UCSD-AML1 (cell line): ENCODE measurements around the gene DEGS1.

Experiments used
- DNase-seq: peaks from one replicate; lab custom pipeline; 2025; ENCODE audit not compliant: unreplicated experiment; lab: John Stamatoyannopoulos, UW

Gene DEGS1

DNA sequence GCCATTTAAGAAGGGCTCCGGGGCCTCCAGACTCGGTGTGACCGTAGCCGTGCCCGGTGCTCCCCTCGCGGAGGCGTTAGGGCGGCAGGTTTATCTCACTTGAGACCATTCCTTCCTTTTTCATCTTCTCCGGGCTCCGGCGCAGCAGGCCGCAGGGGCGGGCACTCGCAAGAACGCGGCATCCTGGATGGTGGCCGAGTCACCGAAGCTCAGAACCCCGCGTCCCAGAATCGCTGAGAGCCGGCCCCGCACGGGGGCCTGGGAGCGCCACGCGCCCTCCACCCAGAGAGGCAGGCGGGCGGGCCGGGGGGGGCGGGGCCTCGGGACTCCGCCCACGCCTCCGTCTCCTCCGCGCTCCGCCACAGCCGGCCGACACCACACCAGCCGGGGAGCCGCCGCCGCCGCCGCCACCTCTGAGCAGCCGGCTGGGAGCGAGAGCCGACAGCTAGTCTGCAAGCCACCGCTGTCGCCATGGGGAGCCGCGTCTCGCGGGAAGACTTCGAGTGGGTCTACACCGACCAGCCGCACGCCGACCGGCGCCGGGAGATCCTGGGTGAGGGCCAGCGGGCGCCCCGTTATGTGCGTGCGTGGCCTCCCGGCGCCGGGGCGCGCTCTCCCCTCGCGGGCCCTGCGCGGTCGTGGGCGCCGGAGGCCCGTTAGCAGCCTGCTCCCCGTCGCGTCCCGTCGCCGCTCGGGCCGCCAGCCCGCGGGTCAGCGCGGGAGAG, at the start of gene DEGS1:
DEGS1 (plus strand) TSS at position 375 of the 725 bp plus-strand sequence; CDS start at position 472, 97 bp downstream.
- peak; percentile 91 for DNase-seq

DNA sequence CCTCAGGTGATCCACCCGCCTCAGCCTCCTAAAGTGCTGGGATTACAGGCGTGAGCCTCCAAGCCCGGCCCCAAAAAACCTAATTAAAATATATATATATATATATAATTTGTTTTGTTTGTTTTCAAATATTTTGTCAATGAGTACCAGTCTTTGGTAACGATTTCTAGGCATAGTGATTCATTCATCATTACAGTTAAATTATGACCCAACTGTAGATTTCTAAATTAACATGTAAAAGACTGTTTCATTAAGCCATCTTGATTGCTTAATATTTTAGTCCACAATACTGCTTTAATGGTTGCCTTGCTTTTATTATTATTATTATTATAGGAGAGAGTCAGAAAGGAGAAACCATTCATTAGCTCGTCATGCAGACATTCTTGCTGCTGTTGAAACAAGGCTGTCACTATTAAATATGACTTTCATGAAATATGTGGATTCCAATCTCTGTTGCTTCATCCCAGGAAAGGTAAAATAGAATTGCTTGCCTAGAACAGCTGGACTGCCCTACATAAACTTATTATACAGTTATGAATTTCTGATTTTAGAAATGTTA, 49.2 kb upstream of the DEGS1 start:
- DNase-seq, result no peak

DNA sequence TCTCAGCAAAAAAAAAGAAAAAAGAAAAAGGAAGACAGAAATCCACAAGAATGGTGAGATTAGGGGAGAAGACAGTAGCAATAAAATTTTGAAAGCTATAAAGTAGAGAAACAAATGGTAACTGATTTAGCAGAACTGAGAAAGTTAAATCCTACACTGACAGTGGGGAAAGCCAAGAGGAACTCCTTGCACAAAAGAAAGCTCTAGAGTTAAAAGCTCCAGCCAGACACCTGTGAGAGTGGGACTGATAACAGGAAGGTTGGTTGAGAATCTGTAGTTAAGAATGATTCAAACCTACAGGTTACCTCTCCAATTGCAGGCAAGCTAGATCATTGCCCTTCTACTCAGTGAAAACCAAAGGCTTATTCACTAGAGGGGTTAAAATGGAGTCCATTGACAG, 45.5 kb upstream of the DEGS1 start:
- DNase-seq, result no peak

DNA sequence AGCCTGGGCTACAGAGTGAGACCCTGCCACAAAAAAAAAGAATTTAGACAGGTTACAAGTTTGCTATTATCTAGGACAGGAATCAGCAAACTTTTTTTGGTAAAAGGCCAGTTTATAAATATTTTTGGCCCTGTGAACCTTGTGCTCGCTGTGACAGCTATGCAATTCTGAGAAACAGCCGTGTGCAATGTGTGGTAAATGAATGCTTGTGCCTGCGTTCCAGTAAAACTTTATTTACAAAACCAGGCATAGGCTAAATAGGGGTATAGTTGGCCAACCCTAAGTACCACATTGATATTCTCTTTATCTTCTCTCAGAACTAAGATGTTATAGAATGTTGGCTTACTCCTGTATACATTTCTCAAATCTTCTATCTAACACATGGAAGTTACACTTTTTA, 44.8 kb upstream of the DEGS1 start:
- DNase-seq, result no peak

DNA sequence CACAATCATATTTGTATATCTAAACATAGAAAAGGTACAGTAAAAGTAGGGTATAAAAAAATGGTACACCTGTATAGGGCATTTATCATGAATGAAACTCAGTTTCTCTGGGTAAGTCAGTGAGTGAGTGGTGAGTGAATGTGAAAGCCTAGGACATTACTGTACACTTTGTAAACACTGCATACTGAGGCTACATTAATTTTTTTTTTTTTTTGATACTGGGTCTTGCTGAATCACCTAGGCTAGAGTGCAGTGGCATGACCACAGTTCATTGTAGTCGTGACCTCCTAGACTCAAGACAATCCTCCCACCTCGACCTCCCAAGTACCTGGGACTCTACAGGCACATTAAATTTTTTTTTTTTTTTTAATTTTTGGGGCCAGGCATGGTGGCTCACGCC, 41.3 kb upstream of the DEGS1 start:
- no peak for DNase-seq

DNA sequence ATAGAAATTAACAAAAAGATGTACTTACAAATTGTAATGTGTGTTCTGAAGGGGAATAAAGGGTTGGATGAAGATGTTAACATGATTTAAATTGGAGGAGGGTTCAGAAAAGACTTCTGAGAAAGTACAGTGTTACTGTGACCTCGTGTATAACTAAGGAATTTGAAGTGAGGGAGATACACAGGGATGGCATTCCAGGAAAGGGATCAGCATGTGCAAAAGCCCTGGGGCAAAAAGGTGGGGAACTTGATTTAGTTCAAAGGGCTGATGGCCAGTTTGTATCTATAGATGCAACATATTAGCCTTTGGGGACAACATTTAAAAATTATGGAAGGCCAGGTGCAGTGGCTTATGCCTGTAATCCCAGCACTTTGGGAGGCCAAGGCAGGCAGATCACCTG, 33.3 kb upstream of the DEGS1 start:
- DNase-seq, result no peak

DNA sequence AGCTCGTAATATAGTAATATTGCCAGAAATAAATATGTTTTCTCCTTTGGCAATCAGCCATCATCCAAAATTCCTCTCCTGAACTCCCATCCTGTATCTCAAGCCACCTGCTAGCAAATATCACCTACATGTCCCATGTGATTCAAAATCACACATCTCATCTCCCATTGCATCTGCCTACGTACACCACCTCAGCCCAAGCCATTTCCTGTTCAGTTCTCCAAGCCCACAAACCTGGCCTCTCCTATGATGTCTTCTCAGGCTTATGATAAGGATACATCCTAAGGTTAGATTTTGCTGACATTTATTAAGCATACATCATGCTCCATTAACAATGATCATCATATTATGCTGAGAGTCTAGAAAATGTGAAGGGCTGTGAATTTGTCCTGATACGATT, 31.9 kb upstream of the DEGS1 start:
- no peak for DNase-seq

DNA sequence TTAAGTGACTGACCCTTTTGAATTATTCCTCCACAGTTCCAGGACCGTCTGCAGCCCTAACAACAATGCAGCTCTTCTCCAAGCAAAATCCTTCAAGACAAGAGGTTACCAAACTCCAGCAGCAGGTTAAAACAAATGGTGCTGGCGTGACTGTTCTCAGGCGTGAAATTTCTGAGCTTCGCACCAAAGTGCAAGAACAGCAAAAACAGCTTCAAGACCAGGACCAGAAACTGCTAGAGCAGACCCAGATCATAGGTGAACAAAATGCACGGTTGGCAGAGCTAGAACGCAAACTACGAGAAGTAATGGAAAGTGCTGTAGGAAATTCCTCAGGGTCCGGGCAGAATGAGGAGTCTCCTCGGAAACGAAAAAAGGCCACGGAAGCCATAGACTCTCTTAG, 25.7 kb upstream of the DEGS1 start:
- no peak for DNase-seq

DNA sequence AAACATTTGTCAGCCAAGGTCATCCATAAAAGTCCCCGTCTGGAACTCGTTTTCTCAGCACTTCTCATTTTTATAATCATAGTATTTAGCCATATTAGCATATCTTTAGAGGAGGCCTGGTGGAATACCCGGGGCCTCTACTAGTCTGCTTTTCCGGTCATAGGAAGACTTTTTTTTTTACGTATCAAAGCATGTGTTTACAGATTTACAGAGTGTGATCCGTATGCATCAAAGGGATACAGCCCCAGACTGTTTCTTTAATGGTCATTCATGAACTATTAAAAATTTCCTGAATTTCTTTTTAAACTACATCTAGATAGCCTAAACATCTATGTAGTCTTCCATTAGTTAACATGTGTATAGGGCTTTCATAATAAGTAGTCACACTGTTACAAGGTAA, 23.5 kb upstream of the DEGS1 start:
- no peak for DNase-seq

DNA sequence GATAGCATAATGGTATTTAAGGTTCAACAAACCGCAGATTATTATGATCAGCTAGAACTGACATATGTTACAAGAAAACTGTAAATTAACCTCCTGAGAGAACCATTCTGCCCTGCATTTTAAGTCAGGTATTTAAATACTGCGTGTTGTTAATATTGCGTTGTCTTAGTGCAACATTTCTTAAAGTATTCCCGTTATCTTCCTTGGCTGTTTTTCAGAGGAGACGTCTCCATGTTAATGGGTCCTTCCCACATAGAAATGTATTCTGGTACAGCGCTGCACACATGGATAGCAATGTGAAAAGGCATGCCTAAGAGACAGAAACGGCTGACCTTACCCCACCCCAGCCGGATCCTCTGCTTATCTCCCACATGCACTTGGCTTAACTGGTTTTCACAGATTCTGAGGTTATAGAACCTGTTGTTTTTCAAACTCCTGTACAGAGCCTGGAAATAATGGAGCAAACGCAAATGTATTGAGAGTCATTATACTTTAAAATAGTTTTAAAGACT, 22.8 kb upstream of the DEGS1 start:
- no peak for DNase-seq

DNA sequence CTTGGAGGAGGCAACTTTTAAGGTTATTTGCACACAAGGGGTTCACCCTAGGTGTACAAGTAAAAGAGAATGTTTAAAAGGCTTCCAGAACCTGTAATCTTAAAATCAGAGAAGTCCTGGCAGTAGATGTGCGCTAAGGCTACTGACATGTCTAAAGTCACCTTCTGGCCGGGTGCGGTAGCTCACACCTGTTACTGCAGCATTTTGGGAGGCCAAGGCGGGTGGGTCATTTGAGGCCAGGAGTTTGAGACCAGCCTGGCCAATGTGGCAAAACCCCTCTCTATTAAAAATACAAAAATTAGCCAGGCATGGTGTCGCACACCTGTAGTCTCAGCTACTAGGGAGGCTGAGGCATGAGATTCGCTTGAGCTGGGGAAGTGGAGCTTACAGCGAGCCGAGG, 20.3 kb upstream of the DEGS1 start:
- no peak for DNase-seq

DNA sequence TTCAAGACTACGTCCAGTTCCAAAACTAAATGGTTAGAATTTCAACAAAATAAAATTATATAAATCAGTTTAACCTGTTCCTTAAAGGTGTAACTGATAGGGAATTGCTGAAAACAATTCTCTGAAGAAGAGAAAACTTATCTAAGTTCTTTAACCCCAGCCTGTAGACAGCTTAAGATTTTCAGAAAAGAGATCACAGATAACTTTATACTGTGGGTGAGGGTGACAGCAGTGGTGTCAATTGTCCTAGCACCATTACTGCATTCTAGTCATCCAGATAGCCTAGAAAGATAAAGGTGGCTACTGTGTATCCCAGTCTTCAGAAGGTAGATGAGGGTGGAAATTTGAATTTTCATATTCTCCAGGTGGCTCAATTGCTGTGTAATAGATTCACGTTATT, 19.7 kb upstream of the DEGS1 start:
- DNase-seq, result no peak

DNA sequence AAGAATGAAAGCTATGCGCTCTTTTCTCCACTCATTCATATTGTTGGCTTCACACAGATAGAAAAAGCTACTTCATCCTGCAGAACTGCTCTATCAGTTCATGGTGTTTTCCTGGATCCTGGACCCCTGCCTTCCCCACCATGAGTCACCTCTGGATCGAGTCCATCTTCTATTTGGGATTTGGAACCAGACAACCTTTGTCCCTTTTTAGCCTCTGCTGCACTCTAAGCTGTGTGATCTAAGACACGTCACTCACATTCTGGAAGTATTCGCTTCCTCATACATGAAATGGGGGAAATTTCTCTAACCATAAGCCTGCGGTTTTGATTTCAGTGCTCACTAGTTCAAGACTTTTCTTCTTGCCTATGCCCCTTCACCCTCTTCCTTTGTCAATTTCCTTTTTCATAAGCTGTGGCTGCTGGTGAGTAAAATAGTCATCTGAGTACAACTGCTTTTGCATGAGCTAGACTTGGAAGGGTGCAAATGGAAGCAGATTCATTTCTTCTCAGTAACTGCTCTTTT, 14.1 kb upstream of the DEGS1 start:
- peak; percentile 16 for DNase-seq

DNA sequence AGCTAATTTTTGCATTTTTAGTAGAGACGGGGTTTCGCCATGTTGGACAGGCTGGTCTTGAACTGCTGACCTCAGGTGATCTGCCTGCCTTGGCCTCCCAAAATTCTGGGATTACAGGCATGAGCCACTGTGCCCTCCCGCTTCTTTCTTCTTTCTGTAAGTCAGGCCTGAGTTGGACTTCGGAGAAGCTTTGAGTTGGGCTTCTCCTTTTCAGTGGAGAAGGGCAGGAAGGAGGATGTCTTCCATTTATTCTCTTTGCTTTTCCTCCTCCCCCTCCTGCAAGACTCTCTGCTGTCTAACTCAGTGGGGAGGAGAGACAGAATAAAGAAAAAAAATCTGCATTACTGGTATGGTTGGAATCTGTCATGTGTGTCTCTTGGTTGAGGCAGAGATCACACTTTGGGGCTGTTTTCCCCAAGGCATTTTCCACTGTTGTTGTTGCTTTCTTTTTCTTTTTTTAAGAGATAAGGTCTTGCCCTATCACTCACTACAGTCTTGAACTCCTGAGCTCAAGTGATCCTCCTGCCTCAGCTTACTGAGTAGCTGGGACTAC, 13.2 kb upstream of the DEGS1 start:
- DNase-seq, result no peak

DNA sequence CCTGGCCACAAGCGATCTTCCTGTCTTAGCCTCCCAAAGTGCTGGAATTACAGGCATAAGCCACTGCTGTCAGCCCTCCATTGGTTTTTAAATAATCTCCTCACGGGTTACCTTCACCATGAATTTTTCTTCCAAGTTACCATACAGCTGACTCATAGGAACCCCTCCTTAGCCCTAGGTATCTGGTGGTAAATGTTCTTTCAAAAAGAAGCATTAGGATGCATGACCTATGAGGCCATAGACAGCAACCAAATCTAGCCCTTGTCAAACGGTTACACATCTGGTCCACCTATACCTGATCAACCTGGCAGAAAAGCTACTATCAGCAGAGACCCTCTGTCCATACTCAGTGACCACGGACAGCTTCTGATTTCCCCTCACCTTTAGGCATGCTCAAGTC, 12.7 kb upstream of the DEGS1 start:
- no peak for DNase-seq

DNA sequence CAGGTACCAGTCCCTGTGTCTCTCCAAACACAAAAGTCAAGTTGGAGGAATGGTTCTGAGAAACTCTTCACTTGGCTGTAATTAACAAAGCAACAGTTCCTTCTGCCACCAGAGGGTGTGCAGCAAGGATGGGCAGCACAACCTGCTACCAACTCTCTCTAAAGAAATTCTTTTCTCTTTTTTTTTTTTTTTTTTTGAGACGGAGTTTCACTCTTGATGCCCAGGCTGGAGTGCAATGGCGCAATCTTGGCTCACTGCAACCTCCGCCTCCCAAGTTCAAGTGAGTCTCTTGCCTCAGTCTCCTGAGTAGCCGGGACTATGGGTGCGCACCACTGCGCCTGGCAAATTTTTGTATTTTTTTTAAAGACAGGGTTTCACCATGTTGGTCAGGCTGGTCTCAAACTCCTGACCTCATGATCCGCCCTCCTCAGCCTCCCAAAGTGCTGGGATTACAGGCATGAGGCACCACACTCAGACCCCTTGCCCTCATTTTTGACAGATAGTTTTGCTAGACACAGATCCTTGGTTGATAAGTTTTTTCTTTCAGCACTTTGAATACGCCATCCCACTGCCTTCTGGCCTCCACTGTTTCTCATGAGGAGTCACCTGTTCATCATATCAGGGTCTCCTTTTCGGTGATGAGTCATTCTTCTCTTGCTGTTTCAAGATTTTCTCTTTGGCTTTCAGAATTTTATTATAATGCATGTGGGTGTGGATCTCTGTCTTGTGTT, 12.1 kb upstream of the DEGS1 start:
- peak; percentile 16 for DNase-seq

DNA sequence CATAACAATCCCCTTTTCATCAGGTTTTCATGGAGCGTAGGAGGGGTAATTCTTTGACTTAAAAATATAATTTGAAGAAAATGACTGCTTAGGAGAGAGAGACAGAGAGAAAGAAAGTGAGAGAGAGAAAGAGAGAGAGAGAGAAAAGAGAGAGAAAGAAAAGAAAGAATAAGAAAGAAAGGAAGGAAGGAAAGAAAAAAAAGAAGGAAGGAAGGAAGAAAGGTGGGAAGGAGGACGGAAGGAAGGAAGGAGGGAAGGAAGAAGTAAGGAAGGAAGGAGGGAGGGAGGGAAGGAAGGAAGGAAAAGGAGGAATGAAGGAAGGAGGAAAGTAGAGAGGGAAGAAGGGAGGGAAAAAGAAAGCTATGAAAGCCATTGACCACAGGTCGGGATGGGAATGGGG, 10.8 kb upstream of the DEGS1 start:
- DNase-seq, result no peak

DNA sequence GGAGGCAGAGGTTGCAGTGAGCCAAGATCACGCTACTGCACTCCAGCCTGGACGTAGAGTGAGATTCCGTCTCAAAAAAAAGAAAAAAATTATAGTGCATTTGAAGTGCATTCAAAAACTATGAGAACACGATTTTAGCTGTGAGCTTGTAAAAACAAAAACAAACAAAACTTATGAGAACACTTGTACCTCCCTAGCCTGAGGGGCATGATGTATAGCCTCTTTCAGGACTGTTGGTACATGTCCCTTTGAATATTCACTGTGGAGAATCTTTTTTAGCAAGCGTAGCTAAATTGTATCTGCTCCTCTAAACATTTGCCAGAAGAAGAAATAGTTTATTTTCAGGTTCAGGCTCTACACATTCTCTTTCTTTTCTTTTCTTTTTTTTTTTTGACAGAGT, 9.5 kb upstream of the DEGS1 start:
- DNase-seq, result no peak

DNA sequence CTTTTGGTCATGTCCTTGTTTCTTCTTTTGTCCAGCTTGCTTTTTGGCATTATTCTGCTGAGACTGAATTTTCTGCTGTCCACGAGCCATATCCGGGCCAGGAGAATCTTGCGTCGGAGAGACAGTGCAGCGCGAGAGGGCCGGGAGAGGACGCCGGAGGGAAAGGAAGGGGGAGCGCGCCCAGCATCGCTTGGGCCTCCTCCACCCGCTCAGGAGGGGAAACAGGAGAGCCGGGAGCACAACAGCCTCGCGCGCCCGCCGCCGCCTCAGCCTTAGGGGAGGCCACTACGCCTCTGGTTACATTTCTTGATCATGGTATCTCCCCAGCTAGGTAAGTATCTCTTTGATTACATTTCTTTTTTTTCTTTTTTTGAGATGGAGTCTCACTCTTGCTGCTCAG, 7.4 kb upstream of the DEGS1 start:
- no peak for DNase-seq

DNA sequence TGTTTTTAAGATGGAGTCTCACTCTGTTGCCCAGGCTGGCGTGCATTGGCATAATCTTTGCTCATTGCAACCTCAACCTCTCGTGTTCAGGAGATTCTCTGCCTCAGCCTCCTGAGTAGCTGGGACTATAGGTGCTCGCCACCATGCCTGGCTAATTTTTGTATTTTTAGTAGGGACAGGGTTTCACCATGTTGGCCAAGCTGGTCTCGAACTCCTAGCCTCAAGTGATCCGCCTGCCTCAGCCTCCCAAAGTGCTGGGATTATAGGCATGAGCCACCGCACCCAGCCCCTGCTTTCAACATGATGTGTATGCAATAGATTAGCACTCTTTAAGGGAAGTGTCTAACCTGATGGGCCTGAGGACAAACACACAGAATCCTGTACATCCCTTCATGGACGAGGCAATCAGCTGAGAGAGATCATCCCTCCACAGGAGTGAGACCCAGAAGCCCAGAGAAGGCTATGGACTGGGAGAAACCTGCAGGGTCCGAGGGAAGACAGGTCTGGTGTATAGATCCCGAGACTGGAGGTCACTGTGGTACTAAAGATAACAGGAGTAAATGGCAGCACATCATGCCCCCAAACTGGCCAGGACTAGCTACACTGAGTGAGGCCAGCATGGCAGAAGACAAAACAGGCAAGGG, 5.6 kb upstream of the DEGS1 start:
- DNase-seq, result no peak

DNA sequence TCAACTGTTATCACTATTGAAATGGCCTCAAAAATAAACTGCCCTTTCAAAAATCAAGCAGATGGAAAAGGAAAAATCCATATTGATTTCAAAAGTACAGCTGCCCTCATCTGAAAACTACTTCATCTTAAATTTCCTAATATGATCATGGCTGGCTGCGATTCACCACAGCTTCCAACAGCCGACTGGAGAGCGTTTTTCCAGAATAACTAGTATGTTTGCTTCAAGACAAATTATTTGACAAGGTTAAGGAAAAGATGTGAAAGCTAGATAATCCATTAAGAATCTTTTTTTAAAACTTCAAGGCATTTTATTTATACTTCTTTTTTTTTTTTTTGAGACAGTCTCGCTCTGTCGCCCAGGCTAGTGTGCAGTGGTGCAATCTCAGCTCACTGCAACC, 4.1 kb upstream of the DEGS1 start:
- no peak for DNase-seq
